ENCODE data around the gene MAPK12. TPM values are rescaled to one million over a fixed set of nuclear protein-coding genes. Genes with fewer than 3 reads are reported as not detected.

Gene MAPK12
- total and polyA plus RNA-seq, 9 of the 15 experiments (the other 6 are each of a cell fraction or from before 2014, with no cell fraction given) = 0.79 to 71.5 (median 32.8) TPM

DNA sequence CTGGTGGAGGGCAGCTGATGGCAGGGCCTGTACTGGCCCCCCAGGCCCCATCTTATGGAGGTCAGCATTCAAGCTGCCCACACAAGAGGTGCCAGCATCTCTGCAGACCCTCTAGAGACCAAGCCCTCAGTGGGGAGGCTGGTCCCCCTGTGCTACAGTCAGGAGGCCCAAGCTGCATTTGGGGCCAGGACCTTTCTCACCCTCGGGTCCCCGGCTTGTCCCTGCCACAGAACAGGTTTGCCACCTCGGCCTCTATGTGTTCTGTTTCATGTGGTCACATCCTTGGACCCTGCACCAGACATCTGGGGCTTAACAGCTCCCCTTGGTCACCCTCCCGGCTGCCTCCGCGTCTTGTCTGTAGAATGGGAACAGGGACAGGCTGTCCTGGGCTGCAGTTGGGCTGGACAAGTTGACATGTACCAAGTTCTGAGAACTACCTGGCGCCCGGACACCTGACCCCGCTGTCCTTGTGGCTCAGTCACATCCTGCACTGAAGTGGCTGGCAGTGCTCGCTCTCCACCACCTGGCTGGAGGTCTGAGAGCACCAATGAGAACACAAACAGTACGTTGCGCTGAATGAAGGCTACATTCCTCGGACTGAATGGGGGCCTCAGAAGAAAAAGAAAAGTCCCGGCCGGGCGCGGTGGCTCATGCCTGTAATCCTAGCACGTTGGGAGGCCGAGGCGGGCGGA is 48.7 kb upstream of the MAPK12 start:
- FAIRE-seq (no peak), DNase-seq (ENCODE audit: extremely low read depth in 1 of 4, low spot score in 3 of 4) (no peak), ATAC-seq (no peak)
- H2AFZ ChIP-seq (ENCODE audit: low read depth, low read length) = no peak overlapping the region
- no peaks in the 10 kb centered on the region for H4K20me1 ChIP-seq (replicated peaks; ENCODE audit: control insufficient read depth, insufficient read depth, low read length)
- no peaks in the 10 kb centered on the region for H3K9me1 ChIP-seq (ENCODE audit: control insufficient read depth, insufficient read depth, low read length)
- no peak overlapping the region for H3K4me2 ChIP-seq (ENCODE audit: insufficient read depth, low read length)
- WGBS (ENCODE audit: insufficient coverage, low coverage, missing lambda C conversion rate) = 77% methylated on average over 11 of the region's 21 CpGs
- no peaks in the 10 kb centered on the region for H3K36me3 ChIP-seq (ENCODE audit: control insufficient read depth, insufficient read depth, low read length)
- H3K79me2 ChIP-seq (ENCODE audit: control insufficient read depth, insufficient read depth, low read length) = peaks cover 20% of the 10 kb centered on the region
- peaks cover 25 to 86% of the 10 kb centered on the region in 2 experiments for H3K4me1 ChIP-seq (replicated peaks in 1 of 2; ENCODE audit: control insufficient read depth in 2 of 2, insufficient read depth in 2 of 2, low read length in 2 of 2)
- no TSS peak for BruUV-seq (replicated peaks)
- no peak overlapping the region; a peak in 1 of 4 replicates for H3K9ac ChIP-seq (ENCODE audit: insufficient read depth in 1 of 2, low read depth in 2 of 2, low read length in 2 of 2)
- intact Hi-C loops (cut with micrococcal nuclease) = no loop called here
- H3K27me3 ChIP-seq (ENCODE audit: control insufficient read depth in 2 of 2, insufficient read depth in 2 of 2, low read length in 2 of 2) = no peaks in the 10 kb centered on the region
- H3K27ac ChIP-seq (ENCODE audit: extremely low read depth, low read depth, low read length) = no peak overlapping the region
- ChIA-PET POLR2A (interaction anchor here (1.3 kb wide), 1 partner anchor 9 kb away, joined by 3 read pairs; no protein-coding TSS in a partner anchor), CTCF (ENCODE audit: low intra/inter-chr PET ratio) (no interaction called here)
- in situ Hi-C loops (cut with MboI) = no loop called here
- no peaks in the 10 kb centered on the region for H3K9me3 ChIP-seq (replicated peaks; ENCODE audit: control insufficient read depth, insufficient read depth, low read depth, low read length)
- H3K4me3 ChIP-seq = no peak overlapping the region
- TF ChIP-seq, protein P1, sequence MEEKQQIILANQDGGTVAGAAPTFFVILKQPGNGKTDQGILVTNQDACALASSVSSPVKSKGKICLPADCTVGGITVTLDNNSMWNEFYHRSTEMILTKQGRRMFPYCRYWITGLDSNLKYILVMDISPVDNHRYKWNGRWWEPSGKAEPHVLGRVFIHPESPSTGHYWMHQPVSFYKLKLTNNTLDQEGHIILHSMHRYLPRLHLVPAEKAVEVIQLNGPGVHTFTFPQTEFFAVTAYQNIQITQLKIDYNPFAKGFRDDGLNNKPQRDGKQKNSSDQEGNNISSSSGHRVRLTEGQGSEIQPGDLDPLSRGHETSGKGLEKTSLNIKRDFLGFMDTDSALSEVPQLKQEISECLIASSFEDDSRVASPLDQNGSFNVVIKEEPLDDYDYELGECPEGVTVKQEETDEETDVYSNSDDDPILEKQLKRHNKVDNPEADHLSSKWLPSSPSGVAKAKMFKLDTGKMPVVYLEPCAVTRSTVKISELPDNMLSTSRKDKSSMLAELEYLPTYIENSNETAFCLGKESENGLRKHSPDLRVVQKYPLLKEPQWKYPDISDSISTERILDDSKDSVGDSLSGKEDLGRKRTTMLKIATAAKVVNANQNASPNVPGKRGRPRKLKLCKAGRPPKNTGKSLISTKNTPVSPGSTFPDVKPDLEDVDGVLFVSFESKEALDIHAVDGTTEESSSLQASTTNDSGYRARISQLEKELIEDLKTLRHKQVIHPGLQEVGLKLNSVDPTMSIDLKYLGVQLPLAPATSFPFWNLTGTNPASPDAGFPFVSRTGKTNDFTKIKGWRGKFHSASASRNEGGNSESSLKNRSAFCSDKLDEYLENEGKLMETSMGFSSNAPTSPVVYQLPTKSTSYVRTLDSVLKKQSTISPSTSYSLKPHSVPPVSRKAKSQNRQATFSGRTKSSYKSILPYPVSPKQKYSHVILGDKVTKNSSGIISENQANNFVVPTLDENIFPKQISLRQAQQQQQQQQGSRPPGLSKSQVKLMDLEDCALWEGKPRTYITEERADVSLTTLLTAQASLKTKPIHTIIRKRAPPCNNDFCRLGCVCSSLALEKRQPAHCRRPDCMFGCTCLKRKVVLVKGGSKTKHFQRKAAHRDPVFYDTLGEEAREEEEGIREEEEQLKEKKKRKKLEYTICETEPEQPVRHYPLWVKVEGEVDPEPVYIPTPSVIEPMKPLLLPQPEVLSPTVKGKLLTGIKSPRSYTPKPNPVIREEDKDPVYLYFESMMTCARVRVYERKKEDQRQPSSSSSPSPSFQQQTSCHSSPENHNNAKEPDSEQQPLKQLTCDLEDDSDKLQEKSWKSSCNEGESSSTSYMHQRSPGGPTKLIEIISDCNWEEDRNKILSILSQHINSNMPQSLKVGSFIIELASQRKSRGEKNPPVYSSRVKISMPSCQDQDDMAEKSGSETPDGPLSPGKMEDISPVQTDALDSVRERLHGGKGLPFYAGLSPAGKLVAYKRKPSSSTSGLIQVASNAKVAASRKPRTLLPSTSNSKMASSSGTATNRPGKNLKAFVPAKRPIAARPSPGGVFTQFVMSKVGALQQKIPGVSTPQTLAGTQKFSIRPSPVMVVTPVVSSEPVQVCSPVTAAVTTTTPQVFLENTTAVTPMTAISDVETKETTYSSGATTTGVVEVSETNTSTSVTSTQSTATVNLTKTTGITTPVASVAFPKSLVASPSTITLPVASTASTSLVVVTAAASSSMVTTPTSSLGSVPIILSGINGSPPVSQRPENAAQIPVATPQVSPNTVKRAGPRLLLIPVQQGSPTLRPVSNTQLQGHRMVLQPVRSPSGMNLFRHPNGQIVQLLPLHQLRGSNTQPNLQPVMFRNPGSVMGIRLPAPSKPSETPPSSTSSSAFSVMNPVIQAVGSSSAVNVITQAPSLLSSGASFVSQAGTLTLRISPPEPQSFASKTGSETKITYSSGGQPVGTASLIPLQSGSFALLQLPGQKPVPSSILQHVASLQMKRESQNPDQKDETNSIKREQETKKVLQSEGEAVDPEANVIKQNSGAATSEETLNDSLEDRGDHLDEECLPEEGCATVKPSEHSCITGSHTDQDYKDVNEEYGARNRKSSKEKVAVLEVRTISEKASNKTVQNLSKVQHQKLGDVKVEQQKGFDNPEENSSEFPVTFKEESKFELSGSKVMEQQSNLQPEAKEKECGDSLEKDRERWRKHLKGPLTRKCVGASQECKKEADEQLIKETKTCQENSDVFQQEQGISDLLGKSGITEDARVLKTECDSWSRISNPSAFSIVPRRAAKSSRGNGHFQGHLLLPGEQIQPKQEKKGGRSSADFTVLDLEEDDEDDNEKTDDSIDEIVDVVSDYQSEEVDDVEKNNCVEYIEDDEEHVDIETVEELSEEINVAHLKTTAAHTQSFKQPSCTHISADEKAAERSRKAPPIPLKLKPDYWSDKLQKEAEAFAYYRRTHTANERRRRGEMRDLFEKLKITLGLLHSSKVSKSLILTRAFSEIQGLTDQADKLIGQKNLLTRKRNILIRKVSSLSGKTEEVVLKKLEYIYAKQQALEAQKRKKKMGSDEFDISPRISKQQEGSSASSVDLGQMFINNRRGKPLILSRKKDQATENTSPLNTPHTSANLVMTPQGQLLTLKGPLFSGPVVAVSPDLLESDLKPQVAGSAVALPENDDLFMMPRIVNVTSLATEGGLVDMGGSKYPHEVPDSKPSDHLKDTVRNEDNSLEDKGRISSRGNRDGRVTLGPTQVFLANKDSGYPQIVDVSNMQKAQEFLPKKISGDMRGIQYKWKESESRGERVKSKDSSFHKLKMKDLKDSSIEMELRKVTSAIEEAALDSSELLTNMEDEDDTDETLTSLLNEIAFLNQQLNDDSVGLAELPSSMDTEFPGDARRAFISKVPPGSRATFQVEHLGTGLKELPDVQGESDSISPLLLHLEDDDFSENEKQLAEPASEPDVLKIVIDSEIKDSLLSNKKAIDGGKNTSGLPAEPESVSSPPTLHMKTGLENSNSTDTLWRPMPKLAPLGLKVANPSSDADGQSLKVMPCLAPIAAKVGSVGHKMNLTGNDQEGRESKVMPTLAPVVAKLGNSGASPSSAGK (IDR thresholded peaks at IDR 0.05) = no peak
- TF ChIP-seq NBN (IDR thresholded peaks at IDR 0.05; ENCODE audit: low read depth) (no peak), CHD1 (IDR thresholded peaks at IDR 0.05; ENCODE audit: low read length) (no peak), ZNF75A (CRISPR knock-in tag; IDR thresholded peaks at IDR 0.05) (no peak), IFI16 (CRISPR knock-in tag; IDR thresholded peaks at IDR 0.05) (no peak), EHMT2 (IDR thresholded peaks at IDR 0.05) (no peak)
- TF ChIP-seq, protein P2, sequence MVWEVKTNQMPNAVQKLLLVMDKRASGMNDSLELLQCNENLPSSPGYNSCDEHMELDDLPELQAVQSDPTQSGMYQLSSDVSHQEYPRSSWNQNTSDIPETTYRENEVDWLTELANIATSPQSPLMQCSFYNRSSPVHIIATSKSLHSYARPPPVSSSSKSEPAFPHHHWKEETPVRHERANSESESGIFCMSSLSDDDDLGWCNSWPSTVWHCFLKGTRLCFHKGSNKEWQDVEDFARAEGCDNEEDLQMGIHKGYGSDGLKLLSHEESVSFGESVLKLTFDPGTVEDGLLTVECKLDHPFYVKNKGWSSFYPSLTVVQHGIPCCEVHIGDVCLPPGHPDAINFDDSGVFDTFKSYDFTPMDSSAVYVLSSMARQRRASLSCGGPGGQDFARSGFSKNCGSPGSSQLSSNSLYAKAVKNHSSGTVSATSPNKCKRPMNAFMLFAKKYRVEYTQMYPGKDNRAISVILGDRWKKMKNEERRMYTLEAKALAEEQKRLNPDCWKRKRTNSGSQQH (CRISPR knock-in tag; IDR thresholded peaks at IDR 0.05) = no peak
